DMS 273 treated with DMSO at 0.1 percent for 48 hours (cell line): ENCODE measurements around the gene B4GALT7.
"Not testable (repeated sequence)": the region's sequence is repeated elsewhere in the genome, so short reads cannot be mapped to it uniquely, and the experiment has no call there.

Experiments
- DNase-seq: peaks from one replicate; lab custom pipeline; 2025; lab: John Stamatoyannopoulos, UW

The B4GALT7 gene

DNA sequence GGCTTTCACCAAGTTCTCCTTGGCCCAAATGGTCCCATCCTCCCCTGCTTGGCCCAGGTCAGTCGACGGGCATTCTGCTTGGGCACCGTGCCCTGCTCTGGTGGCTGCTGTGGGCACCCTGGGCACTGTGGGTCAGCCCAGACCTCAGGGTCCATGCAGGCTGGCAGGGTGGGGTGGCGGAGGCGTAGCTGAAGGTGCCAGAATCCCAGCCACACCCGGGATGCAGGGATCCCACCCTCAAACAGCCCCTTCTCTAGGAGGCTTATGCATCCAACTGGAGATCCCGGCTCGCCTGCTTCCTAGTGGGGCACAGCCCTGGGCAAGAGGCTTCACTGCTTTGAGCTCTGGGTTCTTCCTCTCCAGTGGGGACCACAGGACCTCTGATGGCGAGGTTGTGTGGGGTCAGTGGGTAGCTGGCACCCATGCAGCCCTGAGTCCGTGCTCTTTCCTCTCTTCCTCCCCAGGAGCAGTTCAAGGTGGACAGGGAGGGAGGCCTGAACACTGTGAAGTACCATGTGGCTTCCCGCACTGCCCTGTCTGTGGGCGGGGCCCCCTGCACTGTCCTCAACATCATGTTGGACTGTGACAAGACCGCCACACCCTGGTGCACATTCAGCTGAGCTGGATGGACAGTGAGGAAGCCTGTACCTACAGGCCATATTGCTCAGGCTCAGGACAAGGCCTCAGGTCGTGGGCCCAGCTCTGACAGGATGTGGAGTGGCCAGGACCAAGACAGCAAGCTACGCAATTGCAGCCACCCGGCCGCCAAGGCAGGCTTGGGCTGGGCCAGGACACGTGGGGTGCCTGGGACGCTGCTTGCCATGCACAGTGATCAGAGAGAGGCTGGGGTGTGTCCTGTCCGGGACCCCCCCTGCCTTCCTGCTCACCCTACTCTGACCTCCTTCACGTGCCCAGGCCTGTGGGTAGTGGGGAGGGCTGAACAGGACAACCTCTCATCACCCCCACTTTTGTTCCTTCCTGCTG lies 9.4 kb downstream of the B4GALT7 start:
- no peak for DNase-seq

DNA sequence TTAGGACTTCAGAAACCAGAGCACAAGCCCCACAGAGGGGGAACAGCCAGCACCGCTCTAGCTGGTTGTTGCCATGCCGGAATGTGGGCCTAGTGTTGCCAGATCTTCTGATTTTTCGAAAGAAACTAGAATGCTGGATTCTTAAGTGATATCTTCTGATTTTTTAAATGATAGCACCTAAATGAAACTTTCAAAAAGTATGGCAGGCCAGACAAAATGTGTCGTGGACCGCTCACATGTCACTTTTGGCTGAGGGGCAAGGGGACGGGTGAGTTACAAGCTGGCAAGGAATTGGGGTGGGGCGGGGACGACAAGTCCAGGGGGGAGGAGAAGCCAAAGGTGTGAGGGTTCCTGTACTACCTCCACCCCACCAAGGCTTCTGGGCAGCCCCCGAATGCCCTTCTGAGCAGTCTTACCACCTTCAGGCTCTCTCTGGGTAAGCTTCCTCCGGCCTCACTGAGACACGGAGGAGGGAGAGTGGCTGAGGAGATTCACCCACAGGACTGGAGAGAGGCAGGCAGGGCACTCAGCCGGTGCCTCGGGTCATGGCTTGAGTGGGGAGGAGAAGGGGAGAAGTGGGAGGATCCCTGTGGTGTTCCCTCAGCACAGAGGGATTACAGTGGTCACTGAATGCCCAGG lies 10.3 kb downstream of the B4GALT7 start:
- no peak for DNase-seq

DNA sequence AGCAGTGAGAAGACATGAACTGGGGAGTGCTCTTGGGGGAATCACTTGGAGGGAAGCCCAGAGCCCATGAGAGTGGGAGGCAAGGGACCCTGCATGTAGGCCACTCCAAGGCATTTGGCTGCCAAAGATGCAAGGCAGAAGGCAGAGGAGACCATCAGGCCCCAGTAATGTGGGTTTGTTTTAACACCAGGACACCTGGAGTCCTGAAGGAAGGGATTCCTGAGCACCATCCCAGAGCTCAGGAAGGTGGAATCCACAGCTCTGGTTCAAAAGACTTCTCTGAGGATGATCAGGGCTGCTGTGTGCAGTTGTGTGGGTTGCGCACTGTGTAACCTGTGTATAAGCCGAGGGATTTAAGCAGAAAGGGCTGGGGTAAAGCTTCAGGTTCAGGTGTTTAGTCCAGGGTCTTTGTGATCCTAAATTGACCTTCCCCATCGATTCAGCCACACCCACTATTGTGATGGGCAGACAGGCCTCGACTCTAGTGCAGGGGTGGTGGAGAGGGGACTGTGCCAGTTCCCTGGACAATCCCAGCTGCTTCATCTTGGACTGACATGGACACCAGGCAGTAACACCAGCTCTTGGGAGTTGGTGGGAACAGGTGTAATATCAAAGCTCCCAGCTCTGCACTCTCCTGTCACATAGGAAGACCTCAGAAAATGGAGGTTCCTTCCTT lies 11.0 kb downstream of the B4GALT7 start:
- no peak for DNase-seq

DNA sequence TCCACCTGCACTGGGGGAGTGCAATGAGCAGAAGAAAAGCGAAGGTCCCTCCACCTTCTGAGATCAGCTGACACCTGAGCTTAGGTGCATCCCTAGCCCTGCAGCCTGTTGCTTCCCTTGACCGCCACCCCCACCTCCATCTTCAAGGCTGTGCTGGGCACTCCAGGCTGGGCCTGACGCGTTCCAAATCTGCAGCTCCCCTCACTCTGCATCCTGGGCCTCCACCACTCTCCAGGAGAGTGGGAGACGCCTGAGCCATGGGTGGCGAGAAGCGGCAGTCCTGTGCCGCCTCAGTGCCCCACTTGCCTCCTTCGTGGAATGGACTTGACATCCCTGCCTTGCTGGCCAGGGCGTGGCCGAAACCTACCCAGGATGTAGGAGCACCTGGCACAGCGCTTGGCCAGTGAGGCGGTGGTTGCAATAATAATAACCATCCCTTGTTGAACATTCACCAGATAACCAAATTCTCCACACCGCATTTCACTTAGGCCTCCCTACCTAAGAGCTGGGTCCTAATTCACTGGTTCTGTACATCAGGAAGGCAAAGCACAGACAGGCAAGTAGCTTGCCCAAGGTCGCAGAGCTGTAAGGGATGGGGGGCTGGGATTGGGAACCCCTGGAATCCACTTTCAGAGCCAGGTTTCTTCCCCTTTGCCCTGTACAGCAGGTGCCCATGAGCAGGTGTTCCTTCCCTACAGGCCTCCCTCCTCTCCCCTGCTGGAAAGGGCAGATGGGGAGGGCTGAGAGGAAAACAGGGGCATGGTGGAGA lies 11.7 kb downstream of the B4GALT7 start:
- DNase-seq, result no peak

DNA sequence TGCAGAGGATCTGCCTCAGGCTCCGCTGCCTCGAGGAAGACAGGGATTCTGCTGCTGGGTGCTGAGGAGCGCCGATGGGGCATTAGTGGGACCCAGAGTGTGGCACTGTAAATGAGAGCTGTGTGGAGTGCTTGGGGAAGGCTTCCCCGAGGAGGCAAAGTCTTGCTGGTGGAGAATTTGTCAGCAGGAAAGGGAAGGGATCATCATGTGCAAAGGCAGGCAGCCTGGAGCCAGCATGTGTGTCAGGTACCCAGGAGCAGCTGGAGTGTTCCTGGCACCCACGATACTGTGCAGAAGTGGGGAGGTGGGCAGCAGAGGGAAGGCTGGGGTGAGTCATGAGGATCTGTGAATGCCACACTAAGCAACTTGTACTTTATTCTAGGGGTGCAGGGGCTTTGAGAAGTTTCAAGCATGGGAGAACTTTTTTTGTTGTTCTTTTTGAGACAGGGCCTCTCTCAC lies 12.3 kb downstream of the B4GALT7 start:
- no peak for DNase-seq

DNA sequence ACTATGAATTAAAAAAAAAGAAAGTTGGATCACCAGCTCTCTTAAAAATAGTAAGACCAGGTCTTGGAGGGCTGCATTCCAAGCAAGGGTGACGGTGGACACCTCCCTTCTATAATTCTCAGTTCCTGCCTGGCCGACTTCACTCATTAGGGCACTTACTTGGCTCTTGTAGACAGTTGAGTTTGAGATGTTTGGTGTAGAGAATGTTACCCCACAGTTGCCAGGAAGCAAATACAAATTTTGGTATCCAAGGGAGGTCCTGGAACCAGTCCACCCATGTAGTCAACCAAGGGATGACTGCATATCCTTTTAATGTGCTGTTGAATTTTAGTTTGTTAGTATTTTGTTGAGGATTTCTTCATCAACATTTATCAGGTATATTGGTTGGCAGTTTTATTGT lies 20.6 kb downstream of the B4GALT7 start:
- no peak for DNase-seq

DNA sequence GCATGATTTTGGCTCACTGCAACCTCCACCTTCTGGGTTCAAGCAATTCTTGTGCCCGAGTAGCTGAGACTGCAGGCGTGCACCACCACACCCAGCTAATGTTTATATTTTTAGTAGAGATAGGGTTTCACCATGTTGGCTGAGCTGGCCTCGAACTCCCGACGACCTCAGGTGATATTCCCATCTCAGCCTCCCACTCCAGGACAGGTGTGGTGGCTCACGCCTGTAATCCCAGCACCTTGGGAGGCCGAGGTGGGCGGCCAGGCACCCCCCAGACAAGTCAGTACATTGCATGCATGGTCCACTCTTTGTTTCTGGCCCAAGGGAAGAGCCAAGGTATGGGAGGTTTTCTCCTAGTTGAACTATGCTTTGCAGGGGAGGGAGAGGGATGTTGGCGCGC lies 24.2 kb downstream of the B4GALT7 start:
- DNase-seq, result not testable (repeated sequence)

DNA sequence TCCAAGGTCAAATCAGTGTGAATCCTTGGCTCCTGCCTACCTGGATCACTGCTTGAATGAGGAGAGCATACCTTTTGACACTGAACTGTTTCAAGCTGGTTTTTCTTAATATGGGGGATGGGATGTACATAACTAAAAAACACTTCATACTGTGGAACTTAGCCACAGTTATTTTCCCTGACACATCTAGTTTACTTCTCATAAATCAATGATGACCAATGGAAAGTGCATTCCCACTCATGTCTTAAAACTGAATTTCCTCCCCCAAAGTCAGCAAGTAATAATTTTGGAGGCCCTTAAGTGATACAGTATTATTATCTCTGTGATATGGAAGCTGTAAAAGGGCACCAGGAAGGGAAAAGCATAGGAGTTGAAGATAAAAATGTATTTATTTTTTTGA lies 30.3 kb downstream of the B4GALT7 start:
- not testable (repeated sequence) for DNase-seq

DNA sequence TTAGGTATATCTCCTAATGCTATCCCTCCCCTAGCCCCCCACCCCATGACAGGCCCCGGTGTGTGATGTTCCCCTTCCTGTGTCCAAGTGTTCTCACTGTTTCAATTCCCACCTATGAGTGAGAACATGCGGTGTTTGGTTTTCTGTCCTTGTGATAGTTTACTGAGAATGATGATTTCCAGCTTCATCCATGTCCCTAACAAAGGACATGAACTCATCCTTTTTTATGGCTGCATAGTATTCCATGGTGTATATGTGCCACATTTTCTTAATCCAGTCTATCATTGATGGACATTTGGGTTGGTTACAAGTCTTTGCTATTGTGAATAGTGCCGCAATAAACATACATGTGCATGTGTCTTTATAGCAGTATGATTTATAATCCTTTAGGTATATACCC lies 35.0 kb downstream of the B4GALT7 start:
- DNase-seq, result not testable (repeated sequence)

DNA sequence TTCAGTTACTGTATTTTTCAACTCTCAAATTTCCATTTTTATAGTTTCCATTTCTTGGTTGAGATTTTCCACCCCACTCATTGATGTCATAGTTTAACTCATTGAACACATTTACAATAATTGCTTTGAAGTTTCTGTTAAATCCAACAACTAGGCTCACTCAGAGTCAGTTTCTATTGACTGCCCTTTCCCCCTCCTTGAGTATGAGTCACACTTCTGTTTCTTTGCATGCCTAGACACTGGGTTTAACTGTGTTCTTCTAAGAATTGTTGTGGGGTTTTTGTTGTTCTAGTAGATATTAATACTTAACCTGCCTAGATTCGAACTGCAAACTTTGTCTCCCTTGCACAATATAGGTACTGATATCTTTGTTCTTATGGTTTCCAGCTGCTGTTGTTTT lies 45.5 kb downstream of the B4GALT7 start:
- not testable (repeated sequence) for DNase-seq

DNA sequence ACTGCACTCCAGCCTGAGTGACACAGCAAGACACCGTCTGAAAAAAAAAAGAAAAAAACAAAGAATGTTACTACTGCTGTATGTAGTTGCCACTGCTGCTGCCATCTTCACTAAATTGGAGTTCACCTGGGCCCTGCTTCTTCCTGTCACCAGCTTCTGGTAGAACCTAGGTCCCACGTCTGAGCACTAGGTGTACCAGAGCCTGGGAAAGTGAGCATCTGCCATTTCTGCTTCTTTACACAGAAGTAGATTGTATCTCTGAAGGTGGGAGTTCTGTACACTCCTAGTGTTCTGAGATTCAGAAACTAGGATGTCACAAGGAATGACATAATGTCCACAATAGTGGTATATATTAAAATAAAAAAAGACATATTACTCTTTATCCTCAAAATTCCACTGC lies 51.3 kb downstream of the B4GALT7 start:
- DNase-seq, result not testable (repeated sequence)

DNA sequence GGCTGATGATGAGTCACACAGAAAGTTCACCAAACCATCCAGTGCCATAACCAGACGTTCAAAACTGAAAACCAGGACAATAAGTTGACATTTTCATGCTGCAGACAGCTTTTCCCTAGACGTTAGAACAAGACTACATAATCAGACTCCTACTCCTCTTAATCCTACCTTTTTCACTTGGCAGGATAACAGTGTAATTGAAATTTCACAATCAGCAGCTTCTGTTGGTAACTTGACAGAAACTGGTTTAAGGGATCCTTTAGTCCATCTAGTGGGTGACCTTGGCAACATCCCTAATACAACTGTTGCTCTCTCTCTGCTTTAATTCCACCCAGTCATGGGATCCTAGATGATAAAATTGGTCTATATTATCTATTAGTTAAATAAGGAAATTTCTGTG lies 57.9 kb downstream of the B4GALT7 start:
- DNase-seq, result not testable (repeated sequence)

DNA sequence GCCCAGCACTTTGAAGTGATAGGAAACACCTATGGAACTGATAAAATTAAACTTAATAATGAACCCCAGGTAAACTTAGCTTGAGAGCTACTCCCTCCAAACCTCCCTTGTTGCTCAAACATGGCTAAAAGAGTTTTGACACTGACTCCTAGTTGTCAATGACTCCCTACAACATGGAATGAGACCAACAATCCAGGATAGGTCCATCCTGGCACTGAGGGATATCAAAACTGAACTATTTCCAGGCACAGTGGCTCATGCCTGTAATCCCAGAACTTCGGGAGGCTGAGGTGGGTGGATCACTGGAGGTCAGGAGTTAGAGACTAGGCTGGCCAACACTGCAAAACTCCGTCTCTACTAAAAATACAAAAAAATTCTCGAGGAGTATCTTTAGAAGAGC lies 58.6 kb downstream of the B4GALT7 start:
- not testable (repeated sequence) for DNase-seq
